ENCODE results near the gene DUSP19.

Gene DUSP19

DNA sequence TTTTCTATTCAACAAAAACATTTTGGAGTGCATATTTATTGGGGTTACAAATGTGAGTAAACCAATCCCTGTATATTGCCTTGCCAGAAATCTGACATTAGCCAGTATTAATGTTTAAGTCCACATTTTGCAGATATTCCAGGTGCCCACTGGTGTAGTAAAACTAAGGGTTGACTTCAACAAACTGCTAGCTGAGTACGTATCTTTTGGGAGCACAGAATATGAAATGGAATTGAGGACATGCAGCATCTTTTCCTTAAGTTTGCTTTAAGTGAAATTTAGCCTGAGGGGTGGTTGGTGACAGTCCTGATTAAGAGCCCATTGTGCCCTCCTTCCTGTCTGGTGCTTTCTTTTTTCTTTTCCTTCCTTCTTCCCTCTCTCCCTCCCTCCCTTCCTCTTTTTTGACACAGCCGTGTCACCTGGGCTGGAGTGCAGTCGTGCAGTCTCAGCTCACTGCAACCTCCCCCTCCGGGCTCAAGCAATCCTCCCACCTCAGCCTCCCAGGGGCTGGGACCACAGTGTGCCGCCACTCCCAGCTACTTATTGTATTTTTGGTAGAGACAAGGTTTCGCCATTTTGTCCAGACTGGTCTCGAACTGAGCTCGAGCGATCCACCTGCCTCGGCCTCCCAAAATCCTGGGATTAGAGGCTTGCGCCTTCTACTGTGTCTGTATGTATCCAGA lies 47.3 kb downstream of the DUSP19 start:
- no peak for DNase-seq (ENCODE audit: low read depth)

DNA sequence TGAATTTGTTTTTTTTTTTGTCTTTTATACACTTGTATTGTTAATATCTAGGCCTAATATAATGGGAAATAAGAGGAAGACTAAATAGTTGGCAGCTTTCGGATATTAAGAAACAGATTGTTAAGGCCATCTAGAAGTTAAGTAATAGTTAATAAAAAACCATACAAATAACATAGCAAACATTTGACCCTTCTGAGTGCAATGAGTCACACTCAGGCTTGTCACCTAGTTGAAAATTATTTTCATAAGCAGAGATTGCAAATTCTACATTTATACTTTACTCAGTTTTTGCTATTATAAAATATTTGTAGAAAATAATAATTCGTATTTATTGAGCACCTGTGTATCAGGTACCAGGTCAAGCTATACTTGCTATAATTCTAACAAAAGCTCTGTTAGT lies 48.1 kb downstream of the DUSP19 start:
- no peak for DNase-seq (ENCODE audit: low read depth)

DNA sequence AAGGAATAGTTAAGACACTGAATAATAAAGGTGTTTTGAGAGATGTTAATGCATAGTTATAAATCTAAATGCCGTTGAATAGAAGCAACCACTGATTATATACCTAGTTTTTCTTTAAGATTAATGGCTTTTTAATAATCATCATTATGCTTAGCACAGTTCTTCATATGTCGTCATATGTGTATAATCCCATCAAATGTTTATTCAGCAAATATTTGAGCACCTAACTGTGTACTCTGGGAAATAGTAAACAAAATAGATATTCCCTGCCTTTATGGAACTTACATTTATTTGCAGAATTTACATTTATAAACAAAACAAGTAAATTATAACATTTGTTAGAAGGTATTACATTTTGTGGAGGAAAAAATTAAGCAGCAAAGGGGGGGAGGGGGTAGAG lies 55.5 kb downstream of the DUSP19 start:
- no peak for DNase-seq (ENCODE audit: low read depth)

DNA sequence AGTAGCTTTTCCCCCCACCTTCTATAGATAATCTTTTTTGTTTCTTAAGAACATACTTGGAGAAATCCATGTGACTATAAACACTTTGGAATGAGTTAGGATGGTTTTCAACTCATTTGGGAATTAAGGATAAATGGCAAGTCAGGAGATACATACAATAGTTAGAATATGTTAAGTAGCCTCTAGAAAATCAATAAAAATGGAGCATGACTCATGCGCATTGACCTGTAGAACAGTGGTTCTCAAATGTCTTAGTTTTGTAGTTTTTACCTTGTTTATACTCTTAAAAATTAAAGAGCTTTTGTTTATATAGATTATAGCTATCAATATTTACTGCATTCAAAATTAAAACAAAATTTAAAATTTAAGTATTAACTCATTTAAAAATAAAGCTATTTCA lies 70.4 kb downstream of the DUSP19 start:
- DNase-seq (ENCODE audit: low read depth): no peak

DNA sequence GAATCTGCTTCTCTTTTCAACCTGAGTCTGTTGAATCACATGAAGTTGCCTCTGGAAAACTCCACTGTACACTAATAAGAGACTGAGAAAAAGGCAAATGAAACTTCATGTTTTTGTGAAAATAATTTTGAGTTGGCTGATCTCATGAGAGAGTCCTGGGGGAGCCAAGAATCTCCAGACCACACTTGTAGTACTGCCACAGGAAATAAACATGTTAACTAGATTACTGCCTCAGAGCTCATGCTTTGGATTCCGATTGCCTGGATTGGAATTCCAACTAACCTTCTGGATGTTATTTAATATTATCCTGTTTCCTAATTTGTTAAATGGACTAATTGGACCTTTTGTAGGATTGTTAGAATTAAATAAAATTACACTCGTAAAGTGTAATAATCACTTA lies 70.9 kb downstream of the DUSP19 start:
- no peak for DNase-seq (ENCODE audit: low read depth)
